Measurements from ENCODE around the gene LRRC43. TPM values are rescaled to one million over a fixed set of nuclear protein-coding genes. Genes with fewer than 3 reads are reported as not detected.
"Not testable (repeated sequence)": the region's sequence is repeated elsewhere in the genome, so short reads cannot be mapped to it uniquely, and the experiment has no call there.

The LRRC43 gene
- total RNA-seq, 1 experiment from 2014 or later, result not detected

DNA sequence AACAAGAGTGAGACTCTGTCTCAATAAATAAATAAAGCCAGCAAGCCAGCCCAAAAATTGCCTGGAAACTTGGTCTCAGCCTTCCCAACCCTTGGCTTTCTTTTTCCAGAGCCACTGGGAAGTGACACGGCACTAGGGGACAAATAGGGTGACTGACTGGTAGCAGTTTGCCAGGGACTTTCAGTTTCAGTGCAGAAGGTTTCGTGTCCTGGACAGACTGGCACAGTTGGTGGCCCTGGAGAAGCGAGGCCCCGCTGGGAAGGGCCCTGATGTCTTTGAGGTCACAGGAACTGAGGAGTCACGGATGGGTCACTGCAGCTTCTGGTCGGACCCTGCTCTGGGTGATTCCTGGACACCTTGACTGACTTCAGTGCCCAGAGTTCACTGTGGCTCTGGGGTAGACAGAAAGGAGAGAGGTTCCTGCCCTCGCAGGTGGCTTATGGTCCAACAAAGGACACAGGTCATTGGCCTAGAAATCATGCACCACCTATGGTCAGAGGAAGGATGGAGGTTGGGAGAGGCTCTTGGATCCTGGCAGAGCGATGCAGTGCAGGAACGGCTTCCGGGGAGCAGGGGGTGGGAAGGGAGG, 2.7 kb downstream of the LRRC43 start:
- no peak for DNase-seq (ENCODE audit: low spot score)
- in situ Hi-C loops (cut with HindIII; ENCODE audit: low sequenced_read_pairs), result no loop called here

DNA sequence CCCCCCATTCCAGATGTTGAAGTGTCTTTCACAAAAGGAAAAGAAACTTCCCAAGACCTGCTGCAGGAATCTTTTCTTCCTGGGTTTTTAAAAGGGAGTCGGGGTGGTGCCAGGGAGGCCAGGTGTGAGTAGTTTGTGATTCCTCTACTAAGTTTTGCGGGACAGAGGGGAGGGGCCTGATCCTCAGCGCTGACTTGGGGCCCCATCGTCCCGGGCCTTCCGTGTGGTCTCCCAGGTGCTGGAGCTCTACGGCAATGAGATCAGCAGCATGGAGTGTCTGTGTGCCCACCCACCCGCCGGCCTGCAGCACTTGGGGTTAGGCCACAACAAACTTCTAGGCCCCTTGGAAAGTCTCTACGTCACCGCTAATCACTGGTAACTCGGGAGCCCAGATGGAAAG, 4.5 kb downstream of the LRRC43 start:
- in situ Hi-C loops (cut with HindIII; ENCODE audit: low sequenced_read_pairs), result no loop called here
- DNase-seq (ENCODE audit: low spot score), result no peak

DNA sequence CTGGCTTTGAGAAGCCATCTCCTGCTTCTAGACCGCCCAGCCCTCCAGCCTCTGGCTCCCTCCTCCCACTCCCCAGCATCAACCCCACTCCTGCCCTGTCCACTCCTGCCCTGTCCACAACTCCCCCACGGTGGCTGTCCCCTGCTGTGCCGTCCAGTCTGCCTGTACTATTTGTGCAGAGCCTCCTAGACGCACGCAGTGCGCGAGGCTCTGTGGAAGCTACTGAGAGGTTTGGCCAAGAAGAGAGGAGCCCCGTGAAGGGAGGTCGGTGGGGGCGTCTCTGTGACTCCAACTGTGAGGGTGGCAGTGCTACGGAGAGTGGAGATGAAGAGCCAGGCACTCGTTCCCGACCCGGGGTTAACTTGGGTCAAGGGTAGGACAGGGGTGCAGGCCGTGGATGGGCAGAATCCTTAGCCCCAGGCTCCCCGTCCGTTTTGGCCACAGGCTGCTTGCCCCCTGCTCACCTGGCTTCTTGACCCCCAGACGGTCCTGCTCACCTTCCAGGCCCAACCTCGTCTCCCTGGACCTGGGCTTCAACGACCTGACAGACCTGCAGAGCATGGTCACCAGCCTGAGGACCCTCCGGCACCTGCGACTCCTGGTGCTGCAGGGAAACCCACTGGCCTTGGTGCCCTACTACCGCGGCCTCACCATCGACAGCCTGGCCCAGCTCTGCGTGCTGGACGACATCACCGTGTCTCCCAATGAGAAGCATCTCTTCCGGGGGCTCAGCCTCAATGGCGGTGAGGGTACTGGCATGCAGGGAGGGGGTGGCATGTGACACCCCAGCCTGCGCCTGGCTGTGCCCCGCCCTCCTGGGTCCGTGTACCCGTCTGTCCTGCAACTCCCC, 6.9 kb downstream of the LRRC43 start:
- no peak for DNase-seq (ENCODE audit: low spot score)
- in situ Hi-C loops (cut with HindIII; ENCODE audit: low sequenced_read_pairs), result no loop called here

DNA sequence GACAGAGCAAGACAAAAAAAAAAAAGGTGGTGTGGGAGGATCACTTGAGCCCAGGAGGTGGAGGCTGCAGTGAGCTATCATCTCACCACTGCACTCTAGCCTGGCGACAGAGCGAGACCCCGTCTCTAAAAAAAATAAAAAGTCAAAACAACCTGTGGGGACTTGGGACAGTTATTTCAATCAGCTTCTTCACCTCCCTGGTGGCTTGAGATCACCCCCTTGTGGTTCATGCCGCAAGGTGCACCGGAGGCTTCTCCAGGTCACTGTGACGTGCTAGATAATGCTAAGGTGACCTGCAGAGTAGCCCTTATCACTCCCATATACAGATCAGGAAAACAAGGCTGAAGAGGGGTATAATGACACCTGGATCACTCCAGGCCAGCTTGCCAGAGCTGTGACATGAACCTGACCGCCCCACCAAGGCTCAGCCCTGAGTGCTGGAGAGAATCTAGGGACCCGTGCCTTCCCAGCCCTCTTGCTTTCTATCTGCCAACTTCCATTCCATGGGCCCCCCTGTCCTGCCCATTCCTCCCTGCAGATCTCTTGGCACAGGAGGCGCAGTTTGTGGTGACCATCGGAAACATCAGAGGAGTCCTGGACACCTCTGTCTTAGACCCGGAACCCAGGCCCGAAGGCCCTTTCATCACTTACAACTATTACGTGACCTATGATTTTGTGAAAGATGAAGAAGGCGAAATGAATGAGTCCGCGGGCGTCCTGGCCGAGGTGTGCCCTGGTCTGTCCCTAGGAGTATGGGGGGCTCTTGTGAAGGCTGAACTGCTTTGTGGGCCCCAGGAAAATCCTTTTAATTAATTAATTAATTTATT, 8.1 kb downstream of the LRRC43 start:
- DNase-seq (ENCODE audit: low spot score), result peak; percentile 60
- in situ Hi-C loops (cut with HindIII; ENCODE audit: low sequenced_read_pairs), result no loop called here

DNA sequence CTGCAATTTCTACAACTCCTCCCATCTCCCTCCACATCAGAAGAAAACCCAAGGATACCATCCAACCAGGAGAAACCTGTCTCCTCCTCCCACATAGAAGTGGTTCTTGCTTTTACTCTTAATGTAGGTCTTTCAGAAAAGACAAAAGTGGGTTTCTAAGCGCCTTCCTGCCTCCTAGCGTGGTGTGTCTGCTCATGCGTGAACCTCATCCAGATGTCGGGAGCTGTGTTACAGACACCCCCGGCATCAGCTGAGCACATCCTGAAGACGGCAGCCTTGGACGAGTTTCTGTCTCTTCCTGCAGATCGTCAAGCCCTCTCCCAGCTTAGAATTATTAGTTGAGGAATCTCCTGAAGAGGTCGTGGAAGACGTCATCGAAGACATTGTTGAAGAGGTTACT, 9.5 kb downstream of the LRRC43 start:
- no peak for DNase-seq (ENCODE audit: low spot score)
- in situ Hi-C loops (cut with HindIII; ENCODE audit: low sequenced_read_pairs), result no loop called here

DNA sequence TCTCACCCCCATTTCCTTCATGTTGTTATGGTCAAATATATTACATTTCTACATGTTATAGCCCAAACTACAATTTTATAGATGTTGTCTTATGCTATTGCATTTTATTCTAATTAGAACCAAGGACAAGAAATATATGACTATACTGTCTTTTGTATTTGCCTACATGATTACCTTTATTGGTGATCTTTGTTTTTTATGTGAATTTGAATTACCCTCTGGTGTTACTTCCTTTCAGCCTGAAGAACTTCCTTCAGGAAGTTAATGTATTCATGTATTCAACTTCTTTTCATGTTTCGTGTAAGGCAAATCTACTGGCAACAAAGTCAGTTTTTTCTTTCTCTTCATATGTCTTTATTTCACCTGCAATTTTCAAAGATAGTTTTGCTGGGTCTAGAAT, 11.9 kb downstream of the LRRC43 start:
- DNase-seq (ENCODE audit: low spot score), result no peak
- in situ Hi-C loops (cut with HindIII; ENCODE audit: low sequenced_read_pairs), result no loop called here

DNA sequence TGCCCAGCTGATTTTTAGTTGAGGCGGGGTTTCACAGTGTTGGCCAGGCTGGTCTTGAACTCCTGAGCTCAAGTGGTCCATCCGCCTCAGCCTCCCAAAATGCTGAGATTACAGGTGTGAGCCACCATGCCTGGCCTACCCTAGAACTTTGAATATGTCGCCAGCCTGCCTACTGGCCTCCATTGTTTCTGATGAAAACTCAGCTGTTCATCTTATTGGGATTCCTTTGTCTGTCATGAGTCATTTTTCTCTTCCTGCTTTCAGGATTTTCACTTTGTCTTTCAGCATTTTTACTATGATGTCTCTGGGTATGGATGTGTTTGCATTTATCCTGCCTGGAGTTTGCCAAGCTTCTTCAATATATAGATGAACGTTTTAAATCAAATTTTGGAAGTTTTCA, 12.5 kb downstream of the LRRC43 start:
- no peak for DNase-seq (ENCODE audit: low spot score)
- in situ Hi-C loops (cut with HindIII; ENCODE audit: low sequenced_read_pairs), result no loop called here

DNA sequence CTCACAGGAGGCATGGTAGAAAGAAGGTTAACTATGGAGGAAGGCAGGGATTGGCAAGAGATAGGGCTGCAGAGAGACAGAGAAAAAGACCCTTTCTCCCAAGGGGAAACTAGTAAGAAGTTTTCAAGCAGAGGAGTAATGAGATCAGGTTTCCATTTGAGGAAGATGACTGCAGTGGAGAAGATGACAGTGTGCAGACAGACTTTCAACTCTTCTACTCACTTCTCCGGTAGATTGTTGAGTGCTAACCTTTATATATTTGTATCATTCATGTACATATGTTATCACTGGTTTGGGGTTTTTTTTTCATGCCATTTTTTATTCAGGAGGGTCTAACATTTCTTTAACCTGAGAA, 14.7 kb downstream of the LRRC43 start:
- in situ Hi-C loops (cut with HindIII; ENCODE audit: low sequenced_read_pairs), result no loop called here
- no peak for DNase-seq (ENCODE audit: low spot score)

DNA sequence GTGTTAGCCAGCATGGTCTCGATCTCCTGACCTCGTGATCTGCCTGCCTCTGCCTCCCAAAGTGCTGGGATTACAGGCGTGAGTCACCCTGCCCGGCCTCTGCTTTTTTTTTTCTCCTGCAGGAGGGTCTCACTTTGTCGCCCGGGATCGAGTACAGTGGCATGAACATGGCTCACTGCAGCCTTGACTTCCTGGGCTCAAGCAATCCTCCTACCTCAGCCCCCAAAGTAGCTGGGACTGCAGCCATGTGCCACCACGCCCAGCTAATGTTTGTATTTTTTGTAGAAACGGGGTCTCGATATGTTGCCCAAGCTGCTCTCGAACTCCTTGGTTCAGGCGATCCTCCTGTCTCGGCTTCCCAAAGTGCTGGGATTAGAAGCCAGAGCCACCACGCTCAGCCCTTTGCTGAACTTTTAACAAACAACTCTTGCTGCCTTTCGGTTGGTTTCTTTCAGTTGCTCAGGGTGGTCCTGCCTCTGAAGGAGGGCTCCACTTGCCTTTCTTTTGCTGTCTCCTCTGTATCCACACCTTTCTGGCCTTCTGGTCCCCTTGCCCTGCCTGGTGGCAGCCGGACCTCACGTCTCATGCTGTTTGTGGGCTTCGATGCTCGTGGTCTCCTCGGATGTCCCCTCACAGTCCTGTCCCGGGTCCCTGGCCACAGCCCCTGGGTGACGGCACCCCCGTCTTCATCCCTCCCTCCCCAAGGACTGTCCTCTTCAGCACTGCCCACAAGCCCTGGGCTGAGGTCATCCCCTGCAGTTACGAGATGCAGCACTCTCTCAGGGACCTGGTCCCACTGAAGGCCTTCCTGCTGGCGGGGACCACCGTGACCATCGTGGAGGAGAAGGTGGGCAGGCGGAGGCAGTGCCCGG, 16.8 kb downstream of the LRRC43 start:
- no peak for DNase-seq (ENCODE audit: low spot score)
- in situ Hi-C loops (cut with HindIII; ENCODE audit: low sequenced_read_pairs), result no loop called here

DNA sequence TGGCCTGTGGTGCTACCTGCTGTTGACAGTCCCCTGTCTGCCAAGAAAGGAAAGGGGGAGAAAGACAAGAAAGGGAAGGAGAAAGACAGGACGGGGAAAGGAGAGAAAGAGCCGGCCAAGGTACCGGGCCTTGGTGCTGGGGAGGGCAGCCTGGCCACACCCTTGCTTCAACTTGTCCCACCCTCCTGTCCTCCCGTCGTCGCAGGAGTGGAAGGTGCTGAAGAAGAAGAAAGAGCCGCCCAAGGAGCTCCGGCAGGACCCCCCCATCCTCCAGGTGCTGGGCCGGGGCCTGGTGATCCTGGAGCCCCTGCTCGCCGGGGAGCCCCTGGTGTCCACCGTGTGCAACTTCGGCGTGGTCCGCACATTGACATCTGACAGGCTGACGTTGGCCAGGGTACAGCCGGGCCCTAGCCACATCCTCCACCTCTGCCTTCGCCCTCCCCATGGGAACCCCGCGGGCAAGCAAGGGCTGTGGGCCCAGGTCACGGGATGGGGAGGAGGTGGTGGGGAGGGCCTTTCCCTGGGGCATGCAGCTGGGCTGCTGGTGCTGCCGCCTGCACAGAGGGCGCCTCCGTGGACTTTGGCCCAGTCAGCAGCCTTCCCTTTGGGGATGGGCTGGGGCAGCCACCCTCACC, 17.7 kb downstream of the LRRC43 start:
- no peak for DNase-seq (ENCODE audit: low spot score)

DNA sequence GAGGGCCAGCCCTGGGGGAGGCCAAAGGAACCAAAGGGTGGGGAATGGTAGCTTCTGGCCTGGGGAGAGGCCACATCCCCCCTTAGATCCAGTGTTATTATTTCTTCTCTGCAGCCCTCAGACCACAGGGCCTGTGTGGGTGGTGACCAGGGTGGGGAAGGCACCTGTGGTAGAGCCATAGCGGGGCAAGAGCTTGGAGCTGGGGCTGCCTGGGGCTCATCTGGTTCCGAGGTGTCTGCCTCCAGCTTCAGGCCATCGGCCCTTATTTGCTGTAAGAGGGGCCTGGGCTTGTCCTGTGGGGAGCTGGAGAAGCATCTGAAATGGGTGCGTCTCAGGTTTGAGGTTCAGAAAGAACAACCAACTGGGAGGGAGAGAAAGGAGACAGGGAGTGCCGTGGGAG, 18.5 kb downstream of the LRRC43 start:
- DNase-seq (ENCODE audit: low spot score), result no peak
- in situ Hi-C loops (cut with HindIII; ENCODE audit: low sequenced_read_pairs), result no loop called here

More for the DNA sequence above, 17.7 kb downstream of the LRRC43 start:
- in situ Hi-C loops (cut with HindIII; ENCODE audit: low sequenced_read_pairs), result no loop called here

DNA sequence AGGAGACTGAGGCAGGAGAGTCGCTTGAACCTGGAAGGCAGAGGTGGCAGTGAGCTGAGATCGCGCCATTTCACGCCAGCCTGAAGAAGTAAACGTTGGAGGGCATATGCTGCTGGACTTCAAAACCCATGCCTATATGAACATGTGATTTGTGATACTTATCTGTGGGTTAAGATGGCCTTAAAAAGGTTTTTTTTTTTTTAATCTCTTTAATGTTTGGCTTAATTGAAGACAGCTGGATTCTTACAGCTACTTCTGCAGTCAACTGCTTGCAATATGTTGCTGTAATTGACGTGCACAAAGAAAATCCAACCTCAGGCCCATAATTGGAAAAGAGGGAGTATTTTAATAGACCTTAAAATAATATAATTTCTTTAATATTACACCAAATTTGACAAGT, 19.1 kb downstream of the LRRC43 start:
- DNase-seq (ENCODE audit: low spot score), result no peak
- in situ Hi-C loops (cut with HindIII; ENCODE audit: low sequenced_read_pairs), result no loop called here

DNA sequence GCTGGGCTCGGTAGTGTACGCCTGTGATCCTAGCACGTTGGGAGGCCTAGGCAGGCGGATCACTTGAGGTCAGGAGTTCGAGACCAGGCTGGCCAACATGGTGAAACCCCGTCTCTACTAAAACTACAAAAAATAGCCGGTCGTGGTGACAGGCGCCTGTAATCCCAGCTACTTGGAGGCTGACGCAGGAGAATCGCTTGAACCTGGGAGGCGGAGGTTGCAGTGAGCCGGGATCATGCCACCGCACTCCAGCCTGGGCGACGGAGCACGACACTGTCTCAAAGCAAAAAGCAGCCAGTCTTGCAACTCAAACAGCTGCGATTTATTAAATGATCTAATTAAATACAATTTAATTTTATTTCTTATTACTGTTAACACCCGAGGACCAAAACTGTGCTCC, 19.9 kb downstream of the LRRC43 start:
- DNase-seq (ENCODE audit: low spot score); in situ Hi-C loops (cut with HindIII; ENCODE audit: low sequenced_read_pairs): not testable (repeated sequence)

DNA sequence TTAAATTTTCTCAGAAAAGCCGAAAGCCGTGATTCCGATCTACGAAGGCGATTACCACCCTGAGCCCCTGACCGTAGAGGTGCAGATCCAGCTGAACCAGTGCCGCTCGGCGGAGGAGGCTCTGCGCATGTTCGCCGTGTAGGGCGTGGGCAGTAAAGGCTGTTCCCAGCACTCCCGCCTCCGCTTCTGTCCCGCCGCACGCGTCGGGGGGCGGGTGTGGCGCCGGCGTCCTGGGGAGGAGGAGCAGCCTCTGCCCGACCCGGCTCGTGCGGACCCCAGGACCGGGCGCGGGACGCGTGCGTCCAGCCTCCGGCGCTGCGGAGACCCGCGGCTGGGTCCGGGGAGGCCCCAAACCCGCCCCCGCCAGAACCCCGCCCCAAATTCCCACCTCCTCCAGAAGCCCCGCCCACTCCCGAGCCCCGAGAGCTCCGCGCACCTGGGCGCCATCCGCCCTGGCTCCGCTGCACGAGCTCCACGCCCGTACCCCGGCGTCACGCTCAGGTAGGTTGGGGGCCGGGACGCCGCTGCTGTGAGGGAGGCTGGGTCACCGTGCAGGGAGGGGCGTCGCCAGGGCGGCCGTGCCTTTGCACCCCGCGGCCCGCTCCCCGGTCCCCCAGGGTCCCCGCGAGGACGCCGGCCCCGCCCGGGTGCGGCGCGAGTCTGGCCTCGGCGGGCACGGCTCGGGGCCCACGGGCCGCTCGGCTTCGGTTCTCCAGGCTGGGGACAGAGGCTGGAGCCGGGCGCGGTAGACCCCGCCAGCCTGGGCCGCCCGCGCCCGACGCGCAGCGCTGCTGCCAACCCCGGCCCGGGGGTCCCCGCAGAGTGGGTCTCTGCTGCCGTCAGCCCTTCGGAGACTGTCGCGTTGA, 20.6 kb downstream of the LRRC43 start, which contains the start of gene B3GNT4:
Gene B3GNT4, plus strand, starts transcription at position 409 of the 866 bp plus-strand sequence. CDS start 910 bp downstream, outside the sequence.
- in situ Hi-C loops (cut with HindIII; ENCODE audit: low sequenced_read_pairs), result no loop called here
- peak; percentile 80 for DNase-seq (ENCODE audit: low spot score)

DNA sequence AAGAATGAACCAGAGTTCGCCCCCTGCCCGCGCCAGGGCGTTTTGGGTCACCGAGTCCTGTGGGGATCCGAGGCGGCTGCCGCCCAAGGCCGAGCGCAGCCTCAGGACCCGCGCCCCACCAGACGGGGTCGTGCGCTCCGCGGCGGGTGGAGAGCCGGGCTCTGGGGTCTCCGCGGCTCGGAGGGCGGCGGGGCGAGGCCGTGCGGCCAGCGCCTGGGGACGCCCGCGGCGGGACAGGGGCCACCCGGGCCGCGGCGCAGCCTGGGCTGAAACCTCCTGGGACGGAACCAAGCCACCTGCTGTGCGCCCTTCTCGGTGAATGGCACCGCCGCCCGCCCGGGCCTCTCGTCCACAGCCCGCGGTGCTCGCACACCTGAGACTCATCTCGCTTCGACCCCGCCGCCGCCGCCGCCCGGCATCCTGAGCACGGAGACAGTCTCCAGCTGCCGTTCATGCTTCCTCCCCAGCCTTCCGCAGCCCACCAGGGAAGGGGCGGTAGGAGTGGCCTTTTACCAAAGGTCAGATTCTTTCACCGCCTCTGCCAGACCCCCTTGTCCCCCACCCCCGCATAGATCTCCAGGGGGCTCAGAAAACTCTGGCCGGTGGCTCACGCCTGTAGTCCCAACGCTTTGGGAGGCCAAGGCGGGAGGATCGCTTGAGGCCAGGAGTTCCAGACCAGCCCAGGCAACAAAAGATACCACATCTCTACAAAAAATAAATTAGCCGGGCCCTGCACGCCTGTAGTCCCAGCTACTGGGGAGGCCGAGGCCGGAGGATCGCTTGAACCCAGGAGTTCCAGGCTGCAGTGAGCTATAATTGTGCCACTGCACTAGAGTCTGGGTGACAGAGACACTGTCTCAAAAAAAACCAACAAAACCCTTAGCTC, 21.5 kb downstream of the LRRC43 start:
- peak; percentile 19 for DNase-seq (ENCODE audit: low spot score)
- in situ Hi-C loops (cut with HindIII; ENCODE audit: low sequenced_read_pairs), result no loop called here

DNA sequence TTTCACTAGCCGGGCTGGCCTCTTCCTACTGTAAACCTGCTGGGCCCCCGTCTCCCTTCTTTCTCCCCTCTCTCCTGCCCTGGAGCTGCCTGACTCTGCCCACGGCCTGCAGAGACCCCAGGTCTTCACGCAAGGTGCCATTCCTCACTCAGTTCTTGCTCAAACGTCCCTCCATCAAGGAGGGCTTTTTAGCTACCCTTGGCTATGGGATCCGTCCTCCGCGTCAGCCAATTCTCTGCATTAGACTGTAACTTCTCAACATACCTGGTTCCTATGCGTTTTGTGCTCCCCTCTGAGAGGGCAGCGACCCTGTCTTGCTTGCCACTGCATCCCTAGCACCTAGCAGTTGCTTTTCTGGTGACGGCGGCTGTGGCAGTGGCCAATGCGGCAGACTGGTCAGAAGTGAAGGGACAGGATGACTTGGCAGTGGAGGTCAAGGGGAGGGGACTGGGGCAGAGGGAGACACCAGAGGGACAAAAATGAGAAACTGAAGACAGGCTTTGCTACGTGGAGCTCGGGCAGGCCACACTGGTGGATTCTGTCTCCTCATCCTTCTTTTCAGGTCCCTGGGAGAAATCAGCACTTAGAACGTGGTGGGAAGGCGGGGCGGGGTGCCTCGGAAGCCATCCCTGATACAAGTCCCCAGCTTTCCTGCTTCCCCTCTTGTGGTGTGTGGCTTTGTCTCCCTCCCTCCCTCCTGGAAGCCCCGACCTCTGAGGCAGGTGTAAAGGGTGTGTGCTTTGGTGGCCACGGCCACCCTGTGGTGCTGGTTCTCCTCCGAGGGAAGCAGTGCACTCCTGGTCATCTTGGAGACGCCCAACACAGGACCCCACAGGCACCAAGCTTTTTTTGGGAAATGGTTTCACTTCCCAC, 22.4 kb downstream of the LRRC43 start:
- in situ Hi-C loops (cut with HindIII; ENCODE audit: low sequenced_read_pairs), result no loop called here
- peak; percentile 62 for DNase-seq (ENCODE audit: low spot score)

All from G401 (cell line).